GM19238 (cell line): ENCODE measurements around the gene DHODH.

Experiments used
- DNase-seq: peaks from one replicate; pipeline ENCODE4 v3.0.0; 2011; ENCODE audit warnings: low spot score; ENCODE audit not compliant: insufficient read length

Gene DHODH

DNA sequence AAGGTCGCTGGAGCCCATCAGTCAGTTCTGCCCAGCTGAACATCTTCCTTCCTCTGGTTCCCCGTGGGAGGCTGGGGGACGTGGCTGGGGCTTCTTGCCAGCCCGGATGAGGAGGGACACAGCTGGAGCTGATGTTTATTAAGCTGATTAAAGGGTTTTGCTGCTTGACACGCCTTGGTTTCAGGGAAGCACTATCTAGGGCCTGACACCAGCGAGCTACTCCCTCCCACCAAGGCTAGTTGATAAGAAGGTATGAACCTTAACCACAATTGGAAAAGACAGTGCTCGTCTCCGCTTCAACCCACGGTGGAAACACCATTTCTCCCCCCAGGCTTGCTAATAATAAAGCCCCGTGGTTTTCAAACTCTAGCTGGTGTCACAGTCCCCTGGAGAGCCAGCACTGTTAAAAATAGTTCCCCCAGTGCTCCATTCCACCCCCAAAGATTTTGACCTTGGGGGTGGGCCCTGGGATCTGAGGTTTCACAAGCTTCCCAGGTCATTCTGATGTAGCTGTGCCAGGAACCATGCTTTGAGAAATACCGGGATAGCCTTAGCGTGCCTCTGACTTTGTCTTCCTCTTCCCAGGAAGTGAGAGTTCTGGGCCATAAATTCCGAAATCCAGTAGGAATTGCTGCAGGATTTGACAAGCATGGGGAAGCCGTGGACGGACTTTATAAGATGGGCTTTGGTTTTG, 5.5 kb downstream of the DHODH start:
- no peak for DNase-seq

DNA sequence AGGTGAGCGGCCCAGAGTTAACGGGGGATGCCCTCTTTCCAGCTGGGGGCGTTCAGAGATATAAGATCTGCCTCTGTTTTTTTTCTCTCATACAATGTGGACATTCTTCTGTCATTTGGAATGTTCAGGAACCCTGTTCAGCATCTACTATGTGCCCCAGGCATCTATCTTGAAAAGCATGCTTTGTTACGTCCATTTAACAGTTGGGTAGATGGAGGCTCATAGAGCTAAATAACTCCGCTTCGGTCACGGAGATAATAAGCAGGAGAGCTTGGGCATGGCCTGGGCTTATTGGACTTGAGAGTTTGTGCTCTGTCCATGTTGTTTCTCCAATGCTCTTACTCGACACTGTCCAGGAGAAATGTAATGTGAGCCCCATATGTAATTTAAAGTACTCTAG, 6.1 kb downstream of the DHODH start:
- DNase-seq: no peak

DNA sequence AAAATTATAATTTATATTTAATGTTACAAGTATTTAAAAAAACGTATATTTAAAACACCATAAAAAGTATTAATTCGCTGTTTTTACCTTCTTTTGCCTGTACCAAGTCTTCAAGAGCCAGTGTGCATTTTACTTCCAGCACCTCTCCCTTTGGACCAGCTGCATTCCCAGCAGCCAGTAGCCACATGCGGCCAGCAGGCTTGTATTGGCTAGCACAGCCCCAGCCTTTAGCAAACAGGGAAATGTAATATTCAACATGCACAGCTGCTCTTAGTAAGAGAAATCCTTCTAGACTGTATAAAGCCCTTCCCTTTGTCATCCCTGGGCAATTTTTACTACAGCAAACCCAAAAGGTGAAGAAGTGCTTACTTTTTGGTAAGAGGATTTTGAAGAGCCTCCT, 6.6 kb downstream of the DHODH start:
- no peak for DNase-seq

DNA sequence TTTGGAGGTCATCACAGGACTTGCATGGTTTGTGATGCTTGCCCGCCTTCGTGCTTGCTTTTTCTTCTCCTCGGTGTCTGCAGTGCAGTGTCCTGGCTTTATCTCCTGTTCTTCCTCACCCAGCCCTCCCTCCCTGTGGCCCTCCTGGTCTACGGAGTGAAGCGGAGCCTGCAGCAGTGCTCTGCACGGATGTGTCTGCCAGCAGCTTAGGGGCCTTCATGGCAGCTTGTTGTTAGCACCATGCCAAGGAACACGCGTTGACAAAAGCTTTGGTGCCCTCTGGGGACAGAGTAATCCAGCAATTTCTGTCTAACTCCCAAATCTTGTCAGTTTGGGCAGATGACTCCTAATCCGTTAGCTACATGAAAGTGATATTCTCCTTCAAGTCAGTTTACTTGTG, 9.9 kb downstream of the DHODH start:
- no peak for DNase-seq

DNA sequence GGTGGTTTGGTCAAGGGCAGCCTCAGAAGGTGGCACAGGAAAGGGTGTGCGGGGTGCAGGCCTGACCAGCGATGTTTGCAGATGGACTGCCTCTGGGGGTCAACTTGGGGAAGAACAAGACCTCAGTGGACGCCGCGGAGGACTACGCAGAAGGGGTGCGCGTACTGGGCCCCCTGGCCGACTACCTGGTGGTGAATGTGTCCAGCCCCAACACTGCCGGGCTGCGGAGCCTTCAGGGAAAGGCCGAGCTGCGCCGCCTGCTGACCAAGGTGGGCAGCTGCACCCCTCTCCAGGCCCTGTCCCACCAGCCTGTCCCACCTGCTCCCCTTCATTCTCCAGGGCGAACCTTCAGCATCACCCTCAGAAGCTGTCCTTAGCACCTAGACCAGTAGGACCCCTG, 12.5 kb downstream of the DHODH start:
- no peak for DNase-seq

DNA sequence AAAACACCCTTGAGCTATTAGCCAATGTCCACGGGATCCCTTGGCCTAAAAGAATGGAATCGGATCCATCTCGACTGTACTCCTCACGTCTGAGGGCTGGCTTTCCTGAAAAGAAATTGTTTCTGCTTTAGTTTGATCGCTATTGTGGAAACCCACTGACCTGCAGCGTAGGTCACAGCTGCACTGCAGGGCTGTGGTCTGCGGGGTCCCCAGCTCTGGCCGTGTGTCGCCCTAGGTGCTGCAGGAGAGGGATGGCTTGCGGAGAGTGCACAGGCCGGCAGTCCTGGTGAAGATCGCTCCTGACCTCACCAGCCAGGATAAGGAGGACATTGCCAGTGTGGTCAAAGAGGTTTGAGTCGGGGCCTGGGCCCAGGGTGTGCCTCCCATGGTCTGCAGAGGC, 13.6 kb downstream of the DHODH start:
- no peak for DNase-seq

DNA sequence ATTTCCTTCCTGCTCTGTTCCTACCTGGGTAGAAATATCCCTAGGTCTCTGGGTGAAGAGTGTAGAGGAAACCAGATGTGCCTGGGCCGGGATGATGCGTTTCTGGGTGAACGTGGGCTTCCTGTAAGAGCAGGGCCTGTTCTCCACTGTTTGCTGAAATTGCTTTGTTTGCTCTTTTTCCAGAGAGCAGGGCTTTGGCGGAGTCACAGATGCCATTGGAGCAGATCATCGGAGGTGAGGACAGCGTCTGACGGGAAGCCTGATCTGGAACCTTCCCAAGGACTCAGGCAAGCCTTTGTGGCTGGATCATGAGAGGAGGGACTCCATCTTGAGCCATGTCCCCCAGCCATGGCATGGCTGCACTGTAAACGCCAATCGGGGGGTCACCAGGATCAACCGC, 15.4 kb downstream of the DHODH start:
- no peak for DNase-seq

DNA sequence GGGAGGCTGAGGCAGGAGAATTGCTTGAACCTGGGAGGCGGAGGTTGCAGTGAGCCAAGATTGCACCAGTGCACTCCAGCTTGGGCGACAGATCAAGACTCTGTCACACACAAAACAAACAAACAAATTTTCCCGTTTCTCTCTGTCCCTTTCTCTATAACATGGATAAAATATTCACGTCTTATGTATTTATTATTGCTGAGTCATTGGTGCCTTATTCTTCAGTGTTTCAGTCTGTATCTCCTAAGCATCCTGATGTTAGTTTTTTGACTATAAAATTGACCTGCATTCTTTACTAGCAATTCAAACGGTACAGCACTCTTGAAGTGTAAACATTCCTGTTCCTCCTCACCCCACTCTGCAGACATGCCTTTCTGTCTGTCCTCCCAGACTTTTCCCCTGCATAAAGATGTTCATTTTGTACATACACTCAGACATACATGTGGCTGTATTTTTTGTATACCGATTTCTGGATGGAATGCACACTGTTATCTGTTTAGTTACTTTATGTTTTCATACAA, 16.4 kb downstream of the DHODH start:
- DNase-seq: no peak

DNA sequence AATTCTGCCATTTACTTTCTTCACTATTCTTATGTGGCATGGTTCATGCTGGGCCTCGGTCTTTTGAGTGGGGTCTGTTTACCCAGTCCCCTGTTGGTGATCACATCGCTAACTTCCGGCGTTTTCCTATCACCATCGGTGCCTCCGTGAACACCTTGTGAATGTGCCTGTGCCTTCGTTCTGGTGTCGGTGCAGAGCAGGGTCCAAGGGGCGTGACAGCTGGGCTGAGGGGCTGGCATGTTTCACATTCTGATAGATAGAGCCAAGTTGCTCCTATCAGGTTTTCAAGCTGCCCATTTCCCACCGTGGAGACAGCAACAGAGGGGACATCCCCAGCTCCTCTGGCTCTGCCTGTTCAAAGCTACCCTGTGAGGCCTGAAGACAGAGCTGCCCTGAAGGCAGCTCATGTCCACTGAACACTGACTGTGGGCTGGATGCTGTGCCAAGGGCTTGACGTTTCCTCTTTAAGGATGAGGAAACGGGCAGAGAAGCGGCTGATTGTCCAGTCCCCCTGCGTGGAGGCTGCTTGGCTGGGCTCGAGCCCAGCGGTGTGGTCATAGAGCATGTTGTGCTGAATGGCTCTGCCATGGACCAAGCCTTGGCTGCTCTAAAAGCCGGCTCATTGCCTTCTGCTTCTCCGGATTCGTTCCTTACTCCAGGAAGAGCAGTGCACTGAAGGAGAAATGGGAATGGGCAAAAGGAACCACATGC, 17.0 kb downstream of the DHODH start:
- DNase-seq: no peak

DNA sequence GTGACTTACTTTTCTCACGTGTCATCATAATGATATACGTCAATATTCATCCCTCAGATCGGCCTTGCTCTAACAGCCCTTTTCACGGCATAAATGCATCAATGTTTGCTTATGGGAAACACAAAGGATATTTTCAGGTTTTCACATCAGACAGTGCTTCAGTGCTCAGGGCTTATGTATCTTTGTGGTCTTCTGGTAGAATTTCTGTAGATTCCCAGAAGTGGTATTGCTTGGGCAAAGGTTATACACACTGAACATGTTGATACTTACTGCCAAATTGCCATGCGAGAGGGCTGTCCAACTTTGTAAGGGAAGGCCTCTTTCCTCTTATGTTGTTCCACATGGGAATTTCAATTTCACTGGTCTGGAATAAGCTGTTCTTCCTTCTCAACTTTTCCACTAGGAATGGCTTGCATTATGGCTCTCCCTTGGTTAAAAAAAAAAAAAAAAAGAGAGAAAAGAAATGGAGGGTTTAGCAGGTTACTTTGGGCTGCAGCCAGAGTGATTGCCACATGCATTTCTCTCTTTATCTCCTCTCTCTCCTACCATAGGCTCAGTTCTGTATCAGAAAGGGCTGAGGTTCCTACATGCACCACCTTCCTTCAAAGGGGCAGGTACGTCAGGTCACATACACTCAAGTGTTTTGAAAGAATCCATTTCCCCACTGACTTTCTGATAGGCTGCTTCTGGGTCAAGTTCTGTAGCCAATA, 19.3 kb downstream of the DHODH start:
- no peak for DNase-seq

DNA sequence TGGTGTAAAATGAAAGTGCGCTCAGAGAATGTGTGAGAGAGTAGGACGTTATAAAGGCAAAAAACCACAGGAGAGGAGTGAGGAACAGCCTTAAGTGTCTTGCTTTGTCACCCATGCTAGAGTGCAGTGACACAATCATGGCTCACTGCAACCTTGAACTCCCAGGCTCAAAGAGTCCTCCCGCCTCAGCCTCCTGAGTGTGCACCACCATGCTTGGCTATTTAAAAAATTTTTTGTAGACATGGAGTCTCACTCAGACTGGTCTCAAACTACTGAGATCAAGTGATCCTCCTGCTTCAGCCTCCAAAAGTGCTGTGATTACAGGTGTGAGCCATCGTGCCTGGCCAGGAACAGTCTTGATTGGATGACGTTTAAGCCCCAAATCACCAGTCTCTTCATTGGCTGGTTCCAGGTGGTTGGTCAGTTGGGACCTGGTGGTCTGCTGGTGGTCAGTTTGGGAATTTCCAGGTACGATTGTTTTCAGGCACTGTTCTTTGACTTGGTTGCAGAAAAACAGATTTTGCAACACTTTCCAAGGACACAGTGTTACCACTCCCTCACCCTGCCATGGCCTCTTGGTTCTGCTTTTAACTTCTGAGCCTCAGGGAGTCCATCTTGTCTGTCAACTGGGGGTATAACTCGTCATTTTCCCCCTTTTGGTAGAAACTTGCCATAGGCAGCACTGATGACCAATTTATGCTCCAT, 21.2 kb downstream of the DHODH start:
- DNase-seq: no peak

DNA sequence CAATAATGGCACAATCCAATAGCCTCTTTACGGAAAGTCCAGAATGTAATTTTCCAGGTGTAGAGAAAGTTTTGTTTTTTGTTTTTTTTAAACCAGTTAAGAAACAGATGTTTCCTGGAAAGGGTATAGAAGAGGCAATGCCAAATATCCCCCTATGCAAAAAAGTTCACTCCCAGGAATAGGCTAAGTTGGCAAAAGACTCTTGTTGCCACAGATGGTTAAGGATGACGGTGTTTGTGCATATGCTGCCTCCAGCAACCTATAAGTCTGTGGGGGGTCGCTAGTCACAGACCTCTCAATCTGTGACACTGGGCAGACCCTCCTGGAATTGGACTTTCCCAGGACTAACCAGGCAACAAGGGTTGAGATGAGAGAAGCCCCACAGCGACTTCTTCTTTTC, 24.9 kb downstream of the DHODH start:
- DNase-seq: no peak

DNA sequence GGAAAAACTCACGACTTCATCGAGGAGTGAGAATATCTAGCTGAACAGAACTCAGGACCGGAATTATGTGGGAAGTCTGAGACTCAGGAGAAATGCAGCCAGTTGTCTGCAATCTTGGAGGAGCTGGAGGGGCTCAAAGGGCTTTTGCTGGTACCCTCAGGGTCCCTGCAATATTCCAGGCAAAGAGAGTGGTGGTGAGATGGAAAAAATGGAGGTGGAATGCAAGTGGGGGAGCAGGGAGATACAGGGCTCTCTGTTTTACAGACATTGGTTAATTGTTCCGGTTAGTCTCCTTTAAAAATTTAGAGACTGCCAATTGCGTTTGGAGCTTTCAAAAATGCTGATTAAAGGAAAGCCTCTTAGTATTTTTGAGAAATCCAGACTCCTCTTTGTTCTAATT, 27.6 kb downstream of the DHODH start:
- no peak for DNase-seq

DNA sequence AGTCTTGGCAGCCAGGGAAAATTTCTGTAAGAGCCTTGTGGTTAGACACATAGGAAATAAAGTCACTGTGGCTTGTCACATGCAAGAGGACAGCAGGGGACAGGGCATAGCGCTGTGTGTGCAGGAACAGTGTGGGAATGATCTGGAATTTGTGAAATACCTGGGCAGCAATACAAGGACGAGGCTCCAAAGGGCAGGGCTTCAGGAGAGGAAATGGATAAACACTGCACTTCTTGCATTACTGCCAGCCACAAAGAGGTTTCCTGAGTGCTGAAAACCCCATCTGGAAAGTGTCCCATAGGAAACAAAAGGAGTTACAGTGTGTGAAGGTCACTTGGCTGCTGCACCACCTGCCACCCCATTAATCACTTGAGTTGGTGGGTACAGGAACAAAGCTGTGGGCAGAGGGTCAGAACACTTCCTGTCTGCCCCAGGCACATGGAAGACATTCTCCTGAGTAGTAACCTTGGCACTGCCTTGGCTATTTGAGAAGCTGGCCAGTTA, 33.7 kb downstream of the DHODH start:
- DNase-seq: no peak

DNA sequence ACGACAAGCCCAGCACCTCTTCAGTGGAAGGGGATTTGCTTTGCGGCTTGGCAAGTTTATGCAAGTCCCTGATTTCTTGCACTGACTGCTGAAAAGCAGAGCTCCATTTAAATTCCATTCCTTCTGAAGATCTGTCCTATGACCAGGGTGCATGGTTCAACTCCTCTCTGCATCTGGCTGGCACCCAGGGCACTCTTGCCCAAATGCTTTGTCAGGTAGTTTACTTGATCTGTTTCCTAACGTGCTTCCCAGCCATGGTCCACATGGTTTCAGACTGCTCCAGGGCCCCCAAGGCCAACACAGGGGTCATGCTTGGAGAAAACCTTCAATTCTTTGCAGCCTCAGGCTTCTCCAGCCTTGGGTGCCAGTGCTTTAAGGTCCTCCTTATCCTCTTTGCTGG, 34.5 kb downstream of the DHODH start:
- no peak for DNase-seq

DNA sequence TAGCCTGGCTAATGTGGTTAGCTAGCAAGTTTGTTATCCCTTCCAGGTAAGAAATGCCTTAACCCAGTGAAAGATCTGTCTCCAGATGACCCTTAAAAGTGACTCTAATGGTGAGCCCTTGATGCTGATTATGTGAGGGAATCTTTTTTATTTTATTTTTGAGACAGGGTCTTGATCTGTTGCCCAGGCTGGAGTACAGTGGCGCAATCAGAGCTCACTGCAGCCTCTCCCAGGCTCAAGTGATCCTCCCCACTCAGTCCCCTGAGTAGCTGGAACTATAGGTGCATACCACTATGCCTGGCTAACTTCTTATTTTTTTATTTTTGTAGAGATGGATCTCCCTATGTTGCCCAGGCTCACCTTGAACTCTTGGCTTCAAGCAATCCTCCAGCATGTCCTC, 35.0 kb downstream of the DHODH start:
- DNase-seq: no peak

DNA sequence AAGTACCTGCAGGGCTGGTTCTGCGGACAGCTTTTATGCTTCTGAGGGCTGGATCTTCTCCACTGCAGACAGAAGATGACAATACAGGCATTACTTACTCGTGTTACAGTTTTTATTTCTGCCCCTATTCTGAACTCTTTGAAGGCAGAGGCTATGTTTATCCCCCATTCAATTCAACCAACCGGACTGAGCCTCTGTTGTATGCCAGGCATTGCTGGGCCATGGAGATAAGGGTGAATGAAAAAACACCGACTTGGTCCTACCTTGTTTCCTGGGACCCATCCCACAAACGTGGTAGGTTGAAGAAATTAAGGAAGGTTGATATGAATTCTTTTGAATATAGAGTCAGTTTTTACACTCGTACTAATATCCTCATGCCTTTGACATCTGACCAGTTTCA, 35.8 kb downstream of the DHODH start:
- DNase-seq: no peak

DNA sequence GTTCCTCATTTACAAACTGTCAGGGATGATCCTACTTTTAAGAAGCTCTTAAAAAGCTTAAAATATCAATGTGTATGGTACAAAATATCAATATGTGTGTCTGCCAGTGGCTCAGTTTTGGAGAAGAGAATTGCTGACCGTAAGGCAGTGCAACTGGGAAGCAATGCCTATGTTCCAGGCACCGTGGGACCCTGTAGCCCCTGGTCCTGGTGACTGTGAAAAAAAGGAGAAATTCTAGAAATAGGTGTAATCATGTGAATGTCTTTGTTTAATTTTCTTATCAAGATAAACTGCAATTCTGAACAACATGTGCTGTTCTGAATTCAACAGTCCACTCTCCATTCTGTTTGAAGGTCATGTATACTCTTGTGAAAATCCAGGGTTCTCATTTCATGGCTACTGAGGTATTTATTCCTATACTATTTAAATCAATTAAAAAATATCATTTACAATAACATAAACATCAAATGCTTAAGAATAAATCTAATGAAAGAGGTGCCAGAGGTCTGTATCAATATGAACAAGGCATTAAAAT, 36.3 kb downstream of the DHODH start:
- DNase-seq: no peak

DNA sequence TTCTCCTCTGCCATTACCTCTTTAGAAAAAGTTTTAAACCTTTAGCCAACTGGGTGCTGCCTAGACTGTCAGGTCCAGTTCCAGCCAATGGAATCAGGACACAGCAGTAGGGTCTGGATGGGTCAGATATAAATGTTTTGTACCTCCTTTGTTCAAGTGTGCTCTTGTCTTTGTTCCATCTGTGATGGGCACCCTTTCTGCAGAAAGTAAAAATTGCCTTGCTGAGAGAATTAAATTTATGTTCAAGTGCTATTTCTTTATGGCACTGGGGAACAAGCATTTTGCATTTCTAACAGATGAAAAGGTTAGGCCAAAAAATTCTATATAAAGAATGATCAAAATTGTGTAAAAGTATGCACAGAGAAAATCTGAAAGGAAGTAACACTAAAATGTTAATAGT, 40.6 kb downstream of the DHODH start:
- DNase-seq: no peak

DNA sequence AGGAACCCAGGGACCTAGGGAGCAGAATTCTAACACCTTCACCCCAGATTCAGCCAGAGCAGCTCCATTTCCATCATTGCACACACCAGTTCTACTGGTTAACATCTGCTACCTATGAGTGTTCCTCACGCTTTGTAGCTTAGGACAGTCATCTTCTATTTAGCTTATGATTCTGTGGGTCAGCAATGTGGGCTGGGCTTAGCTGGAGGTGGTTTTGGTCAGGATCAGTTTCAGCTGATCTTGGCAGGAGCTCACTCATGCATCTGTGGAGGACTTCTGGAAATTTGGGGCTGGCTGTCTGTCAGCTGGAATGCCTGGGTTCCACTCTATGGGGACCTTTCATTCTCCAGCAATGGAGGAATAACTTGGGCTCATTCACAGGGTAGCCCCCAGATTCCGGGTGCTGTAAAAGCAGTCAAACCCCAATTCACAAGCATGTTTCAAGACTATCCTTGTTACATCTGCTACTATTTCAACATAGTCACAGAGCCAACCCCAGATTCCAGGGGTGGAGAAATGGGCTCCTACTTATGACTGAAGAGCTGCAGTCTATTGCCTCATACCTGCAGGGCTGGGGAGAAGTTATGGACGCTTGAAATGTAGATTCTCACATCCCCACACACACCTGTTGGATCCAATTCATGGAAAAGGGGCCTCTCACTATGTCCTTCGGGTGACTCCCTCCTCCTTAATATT, 42.4 kb downstream of the DHODH start:
- DNase-seq: no peak

DNA sequence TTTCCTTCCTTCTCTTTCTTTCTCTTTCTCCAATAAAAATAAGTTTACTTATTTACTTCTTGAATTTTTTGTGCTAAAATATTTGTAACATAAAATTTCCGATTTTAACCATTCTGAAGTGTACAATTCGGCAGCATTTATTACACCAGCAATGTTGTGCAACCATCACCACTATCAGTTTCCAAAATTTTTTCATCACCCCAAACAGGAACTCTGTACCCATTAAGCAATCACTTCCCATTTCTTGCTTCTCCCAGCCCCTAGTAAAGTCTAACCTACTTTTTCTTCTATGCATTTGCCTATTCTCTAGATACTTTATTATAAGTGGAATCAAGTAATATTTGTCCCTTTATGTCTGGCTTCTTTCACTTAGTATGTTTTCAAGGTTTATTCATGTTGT, 43.3 kb downstream of the DHODH start:
- DNase-seq: no peak
